Colonic mucosa (tissue), 4 donors: ENCODE results near the gene KCNJ6. TPM values are rescaled to one million over a fixed set of nuclear protein-coding genes. Genes with fewer than 3 reads are reported as not detected.

Experiments
- DNase-seq: peaks from one replicate; pipeline ENCODE4 v3.0.0-alpha.2; 2020
- H3K27ac ChIP-seq: fragments of 200-600 bp; one replicate; pipeline ENCODE4 v1.8.0; 2021
- H3K27me3 ChIP-seq: fragments of 200-600 bp; one replicate; pipeline ENCODE4 v1.8.0; 2021
- H3K36me3 ChIP-seq: fragments of 200-600 bp; one replicate; pipeline ENCODE4 v1.8.0; 2021
- H3K4me1 ChIP-seq: fragments of 200-600 bp; one replicate; pipeline ENCODE4 v1.8.0; 2021; ENCODE audit warnings: mild to moderate bottlenecking
- H3K4me3 ChIP-seq: fragments of 200-600 bp; one replicate; pipeline ENCODE4 v1.8.0; 2021
- H3K9ac ChIP-seq, 2 donors: one replicate each; pipeline ENCODE4 v1.7.0; 2013; ENCODE audit warnings: control low read depth in 2 of 2, low read depth in 2 of 2, low read length in 2 of 2
- H3K9me3 ChIP-seq: fragments of 200-600 bp; one replicate; pipeline ENCODE4 v1.8.0; 2021
- intact Hi-C: fragments of 100-400 bp; cut with DNase I; formaldehyde crosslinking; loops from one replicate; pipeline ENCODE4 v1.14.1; 2022
- total RNA-seq, 2 donors: library from RNA; stranded (reverse); fragmentation: NEBNext Ultra II Directional in 1 of 2; extraction: Animal tissue kit (Norgen Biotek cat#: 25700) in 1 of 2; gene quantifications; one replicate each; pipeline ENCODE4 v1.2.1, GENCODE V29; 2021
- TF ChIP-seq, protein P1 (sequence below): fragments of 200-600 bp; IDR thresholded peaks from one replicate; pipeline ENCODE4 v1.8.0; 2022; ENCODE audit warnings: antibody characterized with exemption, mild to moderate bottlenecking
- donor health status: healthy.
- donor health status: DM: no; HTN: no; CAD: no.
- donor health status: DM: no; HTN: no; CAD: no.

KCNJ6 gene
- total RNA-seq, 2 donors from 2014 or later: 0.05 to 0.21 TPM

DNA sequence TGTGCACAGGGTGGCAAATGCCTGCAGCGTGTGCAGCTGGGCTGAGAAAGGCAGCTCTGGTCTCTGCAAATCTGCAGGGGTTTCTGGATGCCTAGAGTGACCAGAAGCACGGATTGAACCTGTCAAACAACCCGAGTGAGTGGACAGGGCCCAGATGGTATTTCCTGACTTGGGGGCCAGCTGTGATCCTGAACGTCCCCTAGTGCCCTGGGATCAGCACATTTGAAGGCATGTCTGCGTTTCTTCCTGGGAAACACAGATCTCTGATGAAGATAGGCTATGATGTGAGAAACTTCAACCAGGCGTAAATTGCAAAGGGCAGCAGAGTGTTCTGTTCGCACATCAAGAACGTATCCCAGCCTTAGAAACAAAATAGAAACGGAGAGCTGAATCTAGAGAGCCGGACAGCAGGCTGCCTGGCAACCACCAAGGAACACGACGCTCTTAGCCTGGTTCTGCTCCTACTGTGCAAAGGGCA is 163.1 kb downstream of the KCNJ6 start:
- Histone ChIP-seq H3K27me3 (no peaks in the 10 kb centered on the region), H3K36me3 (no peaks in the 10 kb centered on the region), H3K27ac (no peak overlapping the region), H3K4me1 (no peaks in the 10 kb centered on the region), H3K9me3 (no peaks in the 10 kb centered on the region), H3K9ac (no peak overlapping the region), H3K4me3 (no peak overlapping the region)
- TF ChIP-seq, protein P1, sequence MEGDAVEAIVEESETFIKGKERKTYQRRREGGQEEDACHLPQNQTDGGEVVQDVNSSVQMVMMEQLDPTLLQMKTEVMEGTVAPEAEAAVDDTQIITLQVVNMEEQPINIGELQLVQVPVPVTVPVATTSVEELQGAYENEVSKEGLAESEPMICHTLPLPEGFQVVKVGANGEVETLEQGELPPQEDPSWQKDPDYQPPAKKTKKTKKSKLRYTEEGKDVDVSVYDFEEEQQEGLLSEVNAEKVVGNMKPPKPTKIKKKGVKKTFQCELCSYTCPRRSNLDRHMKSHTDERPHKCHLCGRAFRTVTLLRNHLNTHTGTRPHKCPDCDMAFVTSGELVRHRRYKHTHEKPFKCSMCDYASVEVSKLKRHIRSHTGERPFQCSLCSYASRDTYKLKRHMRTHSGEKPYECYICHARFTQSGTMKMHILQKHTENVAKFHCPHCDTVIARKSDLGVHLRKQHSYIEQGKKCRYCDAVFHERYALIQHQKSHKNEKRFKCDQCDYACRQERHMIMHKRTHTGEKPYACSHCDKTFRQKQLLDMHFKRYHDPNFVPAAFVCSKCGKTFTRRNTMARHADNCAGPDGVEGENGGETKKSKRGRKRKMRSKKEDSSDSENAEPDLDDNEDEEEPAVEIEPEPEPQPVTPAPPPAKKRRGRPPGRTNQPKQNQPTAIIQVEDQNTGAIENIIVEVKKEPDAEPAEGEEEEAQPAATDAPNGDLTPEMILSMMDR: no peak
- DNase-seq: no peak
- intact Hi-C loops: no loop called here

DNA sequence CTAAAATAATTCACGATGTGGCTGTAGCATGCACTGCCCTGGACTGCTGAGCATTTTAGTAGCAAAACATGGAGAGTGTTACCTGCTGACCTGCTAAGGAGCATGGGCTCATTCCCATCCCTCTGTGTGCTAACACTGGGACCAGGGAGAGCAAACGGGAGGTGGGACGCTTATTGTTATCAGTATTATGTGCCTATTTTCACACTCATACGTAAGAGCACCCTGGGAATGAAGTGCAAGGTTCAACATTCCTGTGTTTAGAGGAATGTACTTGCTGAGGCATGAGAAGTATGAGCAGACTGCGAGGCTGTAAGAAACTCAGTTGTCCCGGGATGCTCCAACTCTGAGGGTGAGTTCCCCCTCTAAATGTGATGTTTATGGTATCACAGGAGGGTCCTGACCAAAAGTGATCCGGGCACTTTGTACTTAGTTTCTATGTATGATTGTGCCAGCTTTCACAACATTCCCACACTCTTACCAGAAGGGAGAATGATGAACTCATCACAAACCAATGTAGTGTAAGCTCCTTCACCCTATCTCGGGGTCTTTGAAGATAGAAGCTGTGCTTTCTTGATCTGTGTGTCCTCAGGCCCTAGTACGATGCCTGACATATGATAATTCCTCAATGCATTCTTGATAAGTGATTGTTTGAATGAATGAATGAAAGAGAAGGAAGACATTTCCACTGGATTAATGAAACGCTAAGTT is 164.8 kb downstream of the KCNJ6 start:
- Histone ChIP-seq H3K9me3 (no peaks in the 10 kb centered on the region), H3K4me3 (no peak overlapping the region), H3K4me1 (no peaks in the 10 kb centered on the region), H3K36me3 (no peaks in the 10 kb centered on the region), H3K27me3 (no peaks in the 10 kb centered on the region), H3K9ac (no peak overlapping the region), H3K27ac (no peak overlapping the region)
- intact Hi-C loops: no loop called here
- no peak for DNase-seq
- TF ChIP-seq, protein P1: no peak

DNA sequence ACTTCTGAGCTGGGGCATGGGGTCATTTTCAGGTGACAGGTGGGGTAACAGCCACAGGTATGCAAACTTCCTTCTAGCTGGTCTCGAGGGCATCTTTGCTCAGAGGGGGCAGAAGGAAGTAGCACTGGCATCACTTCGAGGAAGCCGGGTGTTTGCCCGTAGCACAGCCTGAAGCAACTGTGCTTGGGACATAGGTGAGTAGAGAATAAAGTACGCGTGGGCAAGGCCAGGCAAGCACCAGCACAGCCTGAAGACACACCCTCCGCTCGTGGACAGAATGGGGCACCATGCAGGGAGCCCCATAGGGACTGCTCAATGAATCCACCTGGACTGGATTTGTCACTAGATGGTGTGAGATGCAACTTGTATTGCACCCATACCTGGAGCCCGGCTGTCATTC is 167.1 kb downstream of the KCNJ6 start:
- intact Hi-C loops: no loop called here

DNA sequence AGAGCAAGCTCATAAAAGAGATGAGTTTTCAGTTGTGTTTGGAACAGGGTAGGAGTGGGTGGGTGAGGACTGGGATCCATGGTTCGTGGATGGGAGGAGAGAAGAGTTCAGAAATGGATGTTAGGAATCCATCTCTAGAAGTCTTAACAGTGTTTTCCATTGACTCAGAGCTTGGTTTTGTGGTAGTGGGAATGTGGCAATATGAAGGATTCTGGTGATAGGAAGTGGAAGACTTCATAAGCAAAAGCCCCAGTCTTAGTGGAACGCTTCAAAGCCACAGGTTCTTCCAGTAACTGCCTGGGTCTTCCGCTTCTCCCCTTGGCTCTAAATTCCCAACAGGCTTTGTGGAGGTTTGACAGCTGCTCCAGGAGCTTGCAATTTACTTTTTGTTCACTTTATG is 167.9 kb downstream of the KCNJ6 start:
- Histone ChIP-seq H3K4me3 (no peak overlapping the region), H3K27ac (no peak overlapping the region), H3K4me1 (no peaks in the 10 kb centered on the region), H3K36me3 (no peaks in the 10 kb centered on the region), H3K9ac (no peak overlapping the region), H3K27me3 (no peaks in the 10 kb centered on the region), H3K9me3 (no peaks in the 10 kb centered on the region)
- TF ChIP-seq, protein P1: no peak
- intact Hi-C loops: no loop called here
- DNase-seq: no peak

More for the DNA sequence above, 167.1 kb downstream of the KCNJ6 start:
- no peak overlapping the region for H3K27ac ChIP-seq
- H3K36me3 ChIP-seq: no peaks in the 10 kb centered on the region
- TF ChIP-seq, protein P1: no peak
- no peak overlapping the region for H3K9ac ChIP-seq
- H3K9me3 ChIP-seq: no peaks in the 10 kb centered on the region
- no peak for DNase-seq
- H3K4me1 ChIP-seq: no peaks in the 10 kb centered on the region
- no peak overlapping the region for H3K4me3 ChIP-seq
- no peaks in the 10 kb centered on the region for H3K27me3 ChIP-seq

DNA sequence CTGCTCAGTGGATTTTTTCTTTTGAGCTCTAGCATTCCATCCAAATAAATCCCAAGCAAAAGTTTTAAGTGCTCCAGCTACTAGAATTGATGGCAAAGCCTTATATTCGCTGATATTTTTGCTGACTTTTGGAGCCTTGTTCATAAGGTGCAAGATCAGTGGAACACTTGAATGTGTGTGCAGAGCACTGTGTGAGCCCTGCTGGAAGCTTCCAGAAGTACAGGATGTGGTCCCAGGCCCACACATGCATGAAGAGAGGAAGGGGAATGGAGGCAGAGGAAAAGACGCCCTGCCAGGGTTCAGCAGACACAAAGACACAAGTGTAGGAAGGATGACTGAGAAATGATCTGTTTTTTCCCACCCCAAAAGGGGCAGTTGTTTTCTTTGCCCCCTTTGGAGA is 169.4 kb downstream of the KCNJ6 start:
- no peak for DNase-seq
- Histone ChIP-seq H3K9me3 (no peaks in the 10 kb centered on the region), H3K27me3 (no peaks in the 10 kb centered on the region), H3K36me3 (no peaks in the 10 kb centered on the region), H3K4me1 (no peaks in the 10 kb centered on the region), H3K4me3 (no peak overlapping the region), H3K9ac (no peak overlapping the region), H3K27ac (no peak overlapping the region)
- intact Hi-C loops: no loop called here
- TF ChIP-seq, protein P1: no peak
